Stimulated activated CD8-positive, alpha-beta memory T cell treated with anti-CD3 and anti-CD28 coated beads, Interleukin-4, amount 100 ng/mL, for 24 hours (primary cell): ENCODE results near the gene CRISPLD2.
"Not testable (repeated sequence)": the region's sequence is repeated elsewhere in the genome, so short reads cannot be mapped to it uniquely, and the experiment has no call there.

Experiments
- DNase-seq: peaks from one replicate; pipeline ENCODE4 v3.0.0-alpha.2; 2020; ENCODE audit warnings: low read depth

The CRISPLD2 gene

GRCh38 chr16:84822990-84823389 is 3.2 kb downstream of the CRISPLD2 start:
- DNase-seq: no peak

DNA sequence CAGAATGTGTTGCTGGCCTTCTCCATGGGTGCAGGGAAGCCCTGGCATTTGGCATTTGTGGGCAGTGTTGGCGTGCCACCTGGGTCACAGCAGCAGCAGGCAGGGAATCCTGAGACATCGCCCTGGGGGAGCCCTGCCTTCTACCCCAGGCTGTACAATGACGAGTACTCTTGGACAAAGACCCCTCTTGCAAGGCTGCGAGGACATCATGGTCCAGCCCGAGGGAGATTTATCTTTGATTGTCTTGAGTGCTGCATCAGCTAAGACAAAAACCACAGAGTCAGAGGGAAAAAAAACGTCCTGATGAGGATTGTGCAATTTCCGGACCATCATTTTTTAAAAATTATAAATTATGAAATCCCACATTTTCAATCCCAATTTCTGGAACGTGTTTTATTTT is 3.7 kb downstream of the CRISPLD2 start:
- no peak for DNase-seq

DNA sequence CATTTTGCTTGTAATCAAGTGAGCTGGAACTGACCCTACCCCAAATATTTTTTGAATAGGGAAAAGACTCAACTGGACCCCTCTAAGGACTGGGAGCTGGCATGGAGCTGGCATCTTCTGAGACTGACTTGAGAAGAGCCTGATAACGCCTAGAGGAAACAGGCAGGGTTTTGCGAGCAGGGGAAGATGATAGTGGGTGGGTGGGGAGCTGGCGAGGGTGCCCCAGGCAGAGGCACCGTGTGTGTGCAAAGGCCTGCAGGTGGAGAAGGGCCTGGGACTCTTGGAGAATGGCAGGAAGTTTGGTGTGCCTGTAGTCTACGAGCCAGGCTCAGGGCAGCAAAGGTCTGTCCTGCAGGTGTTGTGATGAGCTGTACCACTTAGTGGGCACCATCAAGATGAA is 4.1 kb downstream of the CRISPLD2 start:
- no peak for DNase-seq

DNA sequence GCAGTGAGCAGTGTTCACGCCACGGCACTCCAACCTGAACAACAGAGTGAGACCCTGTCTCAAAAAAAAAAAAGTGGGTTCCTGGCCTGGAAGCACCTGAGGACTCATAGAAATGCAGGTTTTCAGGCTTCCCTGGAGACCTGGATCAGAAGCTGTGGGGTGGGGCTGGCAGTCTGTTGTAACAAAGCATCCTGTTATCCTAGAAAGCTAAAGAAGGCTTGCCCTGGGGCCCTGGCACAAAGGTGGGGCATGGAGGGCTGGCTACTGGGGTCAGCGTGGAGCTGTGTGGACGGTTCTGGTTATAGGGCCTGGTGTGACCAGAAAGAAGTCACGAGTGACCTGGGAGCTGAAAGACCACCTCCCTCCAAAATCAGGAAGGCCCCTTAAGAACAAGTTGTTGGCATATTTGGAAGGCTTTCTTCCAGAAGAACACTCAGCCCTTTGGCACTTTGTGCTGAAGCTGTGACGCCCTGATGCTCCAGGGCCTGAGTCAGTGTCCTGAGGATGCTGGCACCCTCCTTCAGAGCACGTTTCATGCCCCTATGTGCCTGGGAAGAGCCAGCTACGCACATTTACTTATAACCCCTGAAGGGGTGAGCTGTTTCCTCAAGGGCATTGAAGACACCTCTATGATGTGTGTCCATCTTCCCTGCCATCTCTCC is 6.2 kb downstream of the CRISPLD2 start:
- DNase-seq: no peak

DNA sequence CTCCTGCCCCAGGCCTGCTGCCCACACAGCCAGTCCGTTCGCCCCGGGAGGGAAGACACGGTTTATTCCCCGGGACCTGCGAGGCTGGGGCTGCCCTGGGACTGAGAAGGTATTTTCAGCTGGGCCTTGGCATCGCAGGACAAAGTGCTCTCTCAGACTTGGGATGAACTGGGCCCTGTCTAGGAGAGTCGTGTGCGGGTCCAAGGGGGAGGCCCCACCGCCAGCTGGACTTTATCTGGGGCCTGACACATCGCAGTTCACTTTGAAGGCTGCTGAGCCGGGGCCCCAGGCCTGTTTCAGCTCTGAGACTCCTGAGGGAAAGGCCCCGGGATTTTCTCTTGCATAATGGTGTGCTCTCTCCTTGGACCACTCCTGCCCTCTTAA is 6.8 kb downstream of the CRISPLD2 start:
- DNase-seq: no peak

GRCh38 chr16:84827131-84827574 is 7.4 kb downstream of the CRISPLD2 start:
- DNase-seq: no peak

GRCh38 chr16:84827897-84828296 is 8.1 kb downstream of the CRISPLD2 start:
- no peak for DNase-seq

GRCh38 chr16:84828322-84828721 is 8.5 kb downstream of the CRISPLD2 start:
- no peak for DNase-seq

- DNase-seq: no peak
Measured at GRCh38 chr16:84829168-84829965, 9.6 kb downstream of the CRISPLD2 start.

- no peak for DNase-seq
Measured at GRCh38 chr16:84830765-84831384, 11.1 kb downstream of the CRISPLD2 start.

DNA sequence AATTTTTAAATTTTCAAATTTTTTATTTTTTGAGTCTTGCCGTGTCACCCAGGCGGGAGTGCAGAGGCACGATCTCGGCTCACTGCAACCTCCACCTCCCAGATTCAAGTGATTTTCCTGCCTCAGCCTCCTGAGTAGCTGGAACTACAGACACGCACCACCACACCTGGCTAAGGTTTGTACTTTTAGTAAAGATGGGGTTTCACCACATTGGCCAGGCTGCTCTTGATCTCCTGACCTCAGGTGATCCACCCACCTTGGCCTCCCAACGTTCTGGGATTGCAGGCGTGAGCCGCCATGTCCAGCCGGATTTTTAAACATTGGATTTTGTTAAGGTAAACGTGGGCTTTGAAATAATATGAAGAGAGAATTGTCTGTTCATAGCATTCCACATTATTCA is 11.9 kb downstream of the CRISPLD2 start:
- DNase-seq: not testable (repeated sequence)

DNA sequence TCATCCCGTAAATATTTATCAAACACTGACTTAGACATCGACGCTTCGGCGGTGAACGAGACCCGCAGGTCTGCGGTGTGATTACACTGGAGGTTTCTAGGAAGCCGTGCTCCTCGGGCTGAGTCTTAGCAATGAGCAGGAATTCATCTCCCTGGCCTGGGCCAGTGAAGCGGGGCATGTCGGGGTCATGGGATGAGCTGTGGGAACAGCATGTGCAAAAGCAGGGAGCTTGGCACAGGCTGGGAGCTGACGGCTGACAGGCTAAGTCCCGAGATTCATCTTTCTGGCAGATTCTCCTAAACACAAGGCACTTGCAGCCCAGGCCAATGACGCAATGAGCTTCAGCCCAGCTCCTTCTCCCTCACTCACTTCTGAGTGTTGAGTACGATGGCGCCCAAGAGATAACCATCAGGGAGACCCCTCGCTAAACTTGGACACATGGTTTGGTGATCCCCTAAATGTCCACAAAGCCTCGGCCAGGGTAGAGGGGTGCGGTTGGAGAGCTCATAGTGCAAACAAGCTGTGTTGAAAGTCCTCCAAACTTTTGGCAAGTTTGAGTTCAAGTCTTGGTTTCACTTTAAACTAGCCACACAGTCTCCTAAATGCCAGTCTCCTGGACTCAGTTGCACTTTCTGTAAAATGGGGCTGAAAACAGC is 12.8 kb downstream of the CRISPLD2 start:
- DNase-seq: no peak

- DNase-seq: no peak
Measured at GRCh38 chr16:84833144-84833500, 13.3 kb downstream of the CRISPLD2 start.

DNA sequence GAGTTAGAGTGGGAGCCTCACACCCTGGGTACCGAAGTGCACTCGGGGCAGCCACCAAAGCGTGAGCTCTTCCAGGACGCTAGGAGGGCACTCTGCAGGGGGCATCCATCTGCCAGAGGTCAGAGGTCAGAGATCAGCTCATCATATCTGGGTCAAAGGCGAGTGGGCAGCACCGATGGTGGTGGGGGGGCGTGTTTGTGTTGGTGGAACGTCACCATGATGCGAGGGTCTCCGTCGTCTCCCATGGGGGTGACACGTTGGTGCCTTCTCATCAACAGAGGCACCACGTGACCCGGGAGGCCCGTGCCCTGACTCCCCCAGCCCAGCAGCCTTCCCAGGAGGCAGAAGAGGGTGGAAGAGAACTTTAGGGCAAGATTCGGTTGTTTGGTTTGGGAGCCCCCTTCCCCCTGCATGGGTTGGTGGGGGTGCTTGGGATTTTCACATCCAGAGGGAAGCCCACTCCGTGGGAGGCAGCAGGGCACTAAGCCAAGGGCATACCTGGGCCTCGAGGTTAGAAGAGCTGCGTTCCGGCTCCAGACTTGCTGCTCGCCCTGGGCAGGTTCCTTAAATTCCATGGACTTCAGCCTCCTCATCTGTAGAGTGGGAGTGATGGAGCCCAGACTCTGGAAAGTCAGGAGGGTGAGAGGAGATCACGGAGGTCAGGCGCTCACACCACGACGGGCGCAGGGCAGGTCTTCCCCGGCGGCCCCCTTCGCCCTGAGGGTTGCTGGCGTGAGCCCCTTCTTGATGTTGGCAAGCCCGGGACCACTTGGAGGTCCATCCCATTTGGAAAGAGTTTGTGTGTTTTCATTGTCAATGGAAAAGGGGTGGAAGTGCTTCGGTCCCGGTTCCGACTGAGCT is 14.0 kb downstream of the CRISPLD2 start:
- DNase-seq: no peak

DNA sequence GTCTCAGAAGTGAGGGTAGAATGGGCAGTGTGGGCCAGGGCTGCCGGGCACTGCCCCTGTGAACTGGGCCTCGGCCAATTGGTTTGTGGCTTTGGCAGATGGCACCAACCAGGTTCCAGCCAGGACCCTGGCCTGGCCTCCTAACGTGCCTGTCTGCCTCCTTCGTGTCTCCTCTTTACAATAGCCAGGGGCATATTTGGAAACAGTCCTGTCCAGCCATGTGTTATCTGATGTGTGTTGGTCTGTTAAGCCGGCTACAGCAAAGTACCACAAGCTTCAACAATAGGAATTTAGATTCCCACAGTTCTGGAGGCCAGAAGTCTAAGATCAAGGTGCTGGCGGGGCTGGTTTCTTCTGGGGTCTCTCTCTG is 14.6 kb downstream of the CRISPLD2 start:
- DNase-seq: no peak

- no peak for DNase-seq
Measured at GRCh38 chr16:84836234-84836647, 16.5 kb downstream of the CRISPLD2 start.

DNA sequence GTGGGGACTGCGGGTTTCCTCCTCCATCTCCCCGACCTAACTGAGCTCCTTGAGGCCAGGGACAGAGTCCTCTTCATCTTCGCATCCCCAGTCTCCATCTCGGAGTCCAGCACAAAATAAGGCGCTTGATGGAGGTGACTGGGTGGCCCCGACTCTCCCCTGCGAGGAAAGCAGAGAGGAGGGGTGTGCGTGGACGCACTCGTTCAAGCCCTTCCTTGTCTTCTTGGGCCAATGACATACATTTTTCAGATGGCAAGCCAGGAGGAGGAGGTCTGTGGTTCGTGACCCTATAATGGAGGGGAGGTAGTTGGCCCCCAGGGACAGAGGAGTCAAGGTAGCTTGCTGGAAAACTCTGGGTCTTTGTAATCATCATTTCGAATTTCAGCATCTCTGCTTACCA is 17.2 kb downstream of the CRISPLD2 start:
- no peak for DNase-seq

- no peak for DNase-seq
Measured at GRCh38 chr16:84838383-84838948, 18.7 kb downstream of the CRISPLD2 start.

- DNase-seq: no peak
Measured at GRCh38 chr16:84839054-84839453, 19.3 kb downstream of the CRISPLD2 start.

DNA sequence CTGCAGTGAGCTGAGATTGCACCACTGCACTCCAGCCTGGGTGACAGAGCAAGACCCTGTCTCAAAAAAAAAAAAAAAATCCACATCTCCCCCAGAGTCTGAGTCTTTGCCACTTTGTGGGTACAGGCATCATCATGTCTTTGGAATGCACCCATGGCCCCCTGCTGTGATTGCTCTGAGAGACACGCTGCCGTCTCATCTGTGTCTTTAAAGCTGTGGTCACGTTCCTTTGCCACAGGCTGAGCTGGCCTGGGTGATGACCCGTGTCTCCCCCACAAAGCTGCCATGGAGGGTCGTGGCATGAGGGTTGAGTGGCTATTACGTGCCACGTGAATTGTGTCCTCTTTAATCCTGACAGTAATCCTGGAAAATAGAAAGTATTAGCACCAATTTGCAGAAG is 20.2 kb downstream of the CRISPLD2 start:
- DNase-seq: no peak
